ENCODE results near the gene CBLC.

Gene CBLC, protein sequence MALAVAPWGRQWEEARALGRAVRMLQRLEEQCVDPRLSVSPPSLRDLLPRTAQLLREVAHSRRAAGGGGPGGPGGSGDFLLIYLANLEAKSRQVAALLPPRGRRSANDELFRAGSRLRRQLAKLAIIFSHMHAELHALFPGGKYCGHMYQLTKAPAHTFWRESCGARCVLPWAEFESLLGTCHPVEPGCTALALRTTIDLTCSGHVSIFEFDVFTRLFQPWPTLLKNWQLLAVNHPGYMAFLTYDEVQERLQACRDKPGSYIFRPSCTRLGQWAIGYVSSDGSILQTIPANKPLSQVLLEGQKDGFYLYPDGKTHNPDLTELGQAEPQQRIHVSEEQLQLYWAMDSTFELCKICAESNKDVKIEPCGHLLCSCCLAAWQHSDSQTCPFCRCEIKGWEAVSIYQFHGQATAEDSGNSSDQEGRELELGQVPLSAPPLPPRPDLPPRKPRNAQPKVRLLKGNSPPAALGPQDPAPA

DNA sequence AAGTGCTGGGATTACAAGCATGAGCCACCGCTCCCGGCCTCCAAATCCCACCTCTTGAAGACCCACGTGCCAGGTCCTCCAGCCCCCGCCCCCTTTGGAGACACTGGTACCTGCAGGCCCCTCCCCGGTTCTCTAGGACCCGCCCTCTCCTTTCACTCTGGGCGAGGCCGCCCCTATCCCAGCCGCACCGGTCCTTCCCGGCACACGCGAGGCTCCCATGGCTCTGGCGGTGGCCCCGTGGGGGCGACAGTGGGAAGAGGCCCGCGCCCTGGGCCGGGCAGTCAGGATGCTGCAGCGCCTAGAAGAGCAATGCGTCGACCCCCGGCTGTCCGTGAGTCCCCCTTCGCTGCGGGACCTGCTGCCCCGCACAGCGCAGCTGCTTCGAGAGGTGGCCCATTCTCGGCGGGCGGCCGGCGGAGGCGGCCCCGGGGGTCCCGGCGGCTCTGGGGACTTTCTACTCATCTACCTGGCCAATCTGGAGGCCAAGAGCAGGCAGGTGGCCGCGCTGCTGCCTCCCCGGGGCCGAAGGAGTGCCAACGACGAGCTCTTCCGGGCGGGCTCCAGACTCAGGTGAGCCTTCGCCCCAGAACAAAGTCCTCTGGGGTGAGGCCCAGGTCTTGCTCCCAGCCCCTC, at the start of gene CBLC:
CBLC (plus strand) TSS at position 176 of the 633 bp plus-strand sequence; CDS start at position 218, 42 bp downstream.
- DNase-seq: no peak

DNA sequence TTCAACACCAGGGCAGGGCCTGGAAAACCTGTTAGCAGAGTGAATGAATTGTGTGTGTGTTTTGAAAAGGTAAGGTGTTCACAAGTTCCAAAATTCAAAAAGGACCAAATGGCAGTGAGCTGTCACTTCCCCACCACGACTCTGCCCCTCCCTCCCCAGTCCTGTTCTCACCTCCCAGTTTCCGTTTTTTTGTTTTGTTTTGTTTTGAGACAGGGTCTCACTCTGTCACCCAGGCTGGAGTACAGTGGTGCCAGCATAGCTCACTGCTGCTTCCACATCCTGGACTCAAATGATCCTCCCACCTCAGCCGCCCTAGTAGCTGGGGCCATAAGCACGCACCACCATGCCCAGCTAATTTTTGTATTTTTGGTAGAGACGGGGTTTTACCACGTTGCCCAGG, 49.5 kb upstream of the CBLC start:
- no peak for DNase-seq

DNA sequence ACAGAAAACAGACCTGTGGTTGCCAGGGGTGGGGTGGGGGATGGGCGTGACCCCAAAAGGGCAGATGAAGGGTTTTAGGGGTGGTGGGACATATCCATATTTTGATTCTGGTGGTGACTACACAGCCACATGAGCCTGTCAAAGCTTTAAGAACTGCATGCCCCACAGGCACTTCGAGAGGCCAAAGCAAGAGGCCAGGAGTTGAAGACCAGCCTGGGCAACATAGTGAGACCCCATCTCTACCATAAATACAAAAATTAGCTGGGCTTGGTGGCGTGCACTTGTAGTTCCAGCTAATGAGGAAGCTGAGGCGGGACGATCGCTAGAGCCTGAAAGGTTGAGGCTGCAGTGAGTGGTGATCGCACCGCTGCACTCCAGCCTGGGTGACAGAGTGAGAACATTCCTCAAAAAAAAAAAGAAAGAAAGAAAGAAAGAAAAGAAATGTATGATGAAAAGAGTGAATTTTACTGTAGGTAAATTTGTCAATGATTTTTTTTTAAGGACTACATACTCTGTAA, 48.1 kb upstream of the CBLC start:
- DNase-seq: no peak

DNA sequence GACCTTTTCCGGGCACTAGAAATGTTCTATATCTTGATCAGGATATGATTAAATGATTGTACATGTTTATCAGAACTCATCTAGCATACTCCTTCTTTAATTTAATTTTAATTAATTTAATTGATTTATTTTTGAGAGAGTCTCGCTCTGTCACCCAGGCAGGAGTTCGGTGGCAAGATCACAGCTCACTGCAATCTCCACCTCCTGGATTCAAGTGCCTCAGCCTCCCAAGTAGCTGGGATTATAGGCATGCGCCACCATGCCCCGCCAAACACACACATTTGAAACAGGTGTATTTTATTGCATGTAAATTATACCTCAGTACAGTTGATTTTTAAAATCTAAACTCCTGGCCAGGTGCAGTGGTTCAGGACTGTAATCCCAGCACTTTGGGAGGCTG, 46.6 kb upstream of the CBLC start:
- no peak for DNase-seq

- DNase-seq: no peak
Measured at GRCh38 chr19:44731622-44732021, 46.1 kb upstream of the CBLC start.

DNA sequence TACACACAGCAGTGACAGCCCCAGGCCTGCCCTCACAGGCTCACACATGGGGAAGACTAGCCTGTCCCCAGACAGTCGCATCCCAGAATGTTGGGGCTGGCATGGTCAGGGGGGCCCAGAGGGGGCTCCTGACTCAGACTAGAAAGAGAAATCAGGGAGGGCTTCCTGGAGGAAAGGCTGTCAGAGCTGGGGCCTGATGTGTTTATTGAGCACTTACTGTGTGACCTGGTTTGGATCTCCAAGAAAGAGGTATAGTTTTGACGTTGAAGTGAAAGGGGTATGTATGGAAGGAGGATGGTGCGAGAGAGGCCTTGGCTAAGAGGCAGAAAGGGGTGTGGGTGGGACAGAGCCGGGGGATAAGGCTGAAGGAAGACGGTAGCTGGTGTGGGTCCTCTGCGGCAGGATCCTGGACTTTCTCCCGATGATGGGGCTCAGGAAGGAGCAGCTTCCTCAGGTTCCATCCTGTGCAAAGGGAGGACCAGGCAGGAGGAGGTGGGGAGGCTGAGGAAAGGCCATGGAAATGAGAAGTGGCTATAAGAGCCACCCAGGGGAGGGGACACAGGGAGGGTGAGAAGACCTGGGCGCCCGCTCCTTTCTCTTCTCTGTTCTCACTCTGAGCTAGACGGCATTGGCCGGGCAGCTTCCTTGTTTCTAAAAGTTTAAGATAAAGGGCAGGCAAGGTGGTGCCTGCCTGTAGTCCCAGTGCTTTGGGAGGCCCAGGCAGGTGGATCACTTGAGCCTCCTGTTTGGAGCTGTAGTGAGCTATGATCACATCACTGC, 45.3 kb upstream of the CBLC start:
- no peak for DNase-seq

- DNase-seq: no peak
Measured at GRCh38 chr19:44734357-44734756, 43.3 kb upstream of the CBLC start.

GRCh38 chr19:44735011-44735410, 42.7 kb upstream of the CBLC start:
- no peak for DNase-seq

DNA sequence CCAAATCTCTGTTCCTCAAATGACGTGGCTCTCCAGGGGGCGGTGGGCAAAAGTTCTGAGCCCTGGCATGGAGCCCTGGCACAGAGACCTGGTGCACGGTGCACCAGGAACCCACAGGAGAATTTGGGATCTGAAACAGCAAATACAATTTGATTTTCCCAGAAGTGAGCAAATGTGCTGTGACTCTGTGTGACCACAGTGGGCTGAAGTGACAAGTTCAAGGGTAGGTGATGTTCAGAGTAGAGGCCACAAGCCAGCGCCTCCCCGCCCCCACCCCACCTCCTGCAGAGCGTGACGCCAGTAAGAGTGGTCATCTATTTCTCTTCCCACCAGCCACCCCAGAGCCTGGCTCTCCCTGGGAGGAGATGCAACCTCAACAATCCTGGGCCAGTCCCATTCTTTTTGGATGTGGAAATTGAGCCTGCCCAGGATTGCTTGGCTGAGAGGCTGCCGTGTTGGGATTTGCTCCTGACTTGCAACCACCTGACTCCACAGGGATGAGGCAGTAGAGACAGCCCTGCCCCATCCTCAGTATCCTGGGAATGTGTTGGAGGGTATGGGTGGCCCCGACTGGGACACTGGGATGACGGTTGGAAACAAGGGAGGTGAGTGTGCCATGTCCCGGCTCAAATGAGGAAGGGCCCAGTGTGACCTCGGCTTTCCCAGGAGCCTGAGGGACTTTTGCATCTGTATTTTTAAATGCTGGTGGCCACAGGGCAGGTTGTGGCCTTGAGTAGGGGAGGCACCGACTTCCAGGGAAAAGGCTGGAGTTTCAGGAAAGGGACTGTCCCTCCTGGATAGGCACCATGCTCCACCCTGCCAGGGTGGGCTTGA, 40.2 kb upstream of the CBLC start:
- DNase-seq: no peak

- no peak for DNase-seq
Measured at GRCh38 chr19:44738136-44738535, 39.6 kb upstream of the CBLC start.

DNA sequence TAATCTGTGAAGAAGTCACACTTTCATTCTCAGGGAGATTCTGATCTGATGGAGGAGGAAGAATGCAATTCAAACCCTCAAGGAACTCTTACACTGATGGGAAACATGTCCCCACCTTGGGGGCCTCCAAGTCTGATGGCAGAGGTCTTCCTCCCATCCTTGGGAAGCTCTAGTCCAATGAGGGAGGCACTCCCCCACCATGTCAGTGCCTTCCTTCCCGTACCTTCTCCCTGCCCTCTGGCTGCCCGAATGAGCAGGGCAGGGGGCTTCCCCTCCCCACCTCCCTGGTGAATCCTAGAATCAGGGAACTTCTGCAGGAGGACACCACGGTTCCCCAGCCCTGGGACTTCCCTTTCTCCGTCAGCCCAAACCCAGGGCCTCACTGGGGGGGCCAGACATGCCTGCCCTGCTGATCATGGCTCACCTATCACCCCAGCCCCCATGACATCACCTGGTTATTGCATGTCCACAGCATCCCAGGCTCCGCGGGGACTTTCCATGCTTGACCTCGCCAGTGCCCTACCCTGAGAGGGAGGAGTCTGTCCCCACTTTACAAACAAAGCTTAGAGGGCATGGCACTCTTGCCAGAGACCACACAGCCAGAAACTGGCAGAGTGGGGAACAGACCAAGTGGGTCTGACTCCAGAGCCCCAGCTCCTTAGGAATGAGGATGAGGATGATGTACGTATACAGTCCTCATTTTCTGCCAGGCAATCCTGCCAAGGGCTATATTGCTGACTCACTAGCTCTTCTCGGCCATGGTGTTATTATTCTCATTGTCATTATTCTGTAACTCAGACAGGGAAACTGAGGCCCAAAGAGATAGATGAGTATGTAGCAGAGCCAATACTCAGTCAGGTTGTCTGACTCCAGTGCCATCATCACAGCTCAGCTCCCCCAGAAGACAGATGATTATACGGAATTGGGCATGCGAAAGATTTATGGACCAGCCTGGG, 38.8 kb upstream of the CBLC start:
- DNase-seq: no peak

- no peak for DNase-seq
Measured at GRCh38 chr19:44740351-44740824, 37.3 kb upstream of the CBLC start.

- no peak for DNase-seq
Measured at GRCh38 chr19:44741258-44741731, 36.4 kb upstream of the CBLC start.

DNA sequence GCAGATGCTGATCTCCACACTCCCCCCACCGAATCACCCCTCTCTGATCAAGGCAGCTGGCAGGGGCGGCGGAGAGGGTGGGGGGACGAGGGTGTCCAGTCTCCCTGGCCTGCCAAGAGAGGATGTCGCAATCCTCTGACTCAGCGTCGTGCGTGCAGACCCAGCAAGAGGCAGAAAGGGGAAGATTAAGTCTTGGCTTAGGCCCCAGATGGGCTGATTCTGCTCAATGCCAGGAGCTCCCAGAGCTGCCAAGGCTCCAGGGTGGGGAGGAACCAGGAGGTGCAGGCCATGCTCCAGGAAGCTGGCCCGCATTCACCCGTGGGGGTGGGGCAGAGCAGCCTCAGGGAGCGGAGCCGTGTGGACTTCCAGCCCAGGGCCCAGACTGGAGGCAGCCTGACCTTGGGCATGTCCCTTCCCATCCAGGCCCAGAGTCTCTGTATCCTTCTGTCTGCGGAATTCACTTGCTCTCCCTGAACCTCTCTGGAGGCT, 35.8 kb upstream of the CBLC start:
- peak; percentile 85 to 93 for DNase-seq

GRCh38 chr19:44742330-44743061, 35.2 kb upstream of the CBLC start:
- no peak for DNase-seq

DNA sequence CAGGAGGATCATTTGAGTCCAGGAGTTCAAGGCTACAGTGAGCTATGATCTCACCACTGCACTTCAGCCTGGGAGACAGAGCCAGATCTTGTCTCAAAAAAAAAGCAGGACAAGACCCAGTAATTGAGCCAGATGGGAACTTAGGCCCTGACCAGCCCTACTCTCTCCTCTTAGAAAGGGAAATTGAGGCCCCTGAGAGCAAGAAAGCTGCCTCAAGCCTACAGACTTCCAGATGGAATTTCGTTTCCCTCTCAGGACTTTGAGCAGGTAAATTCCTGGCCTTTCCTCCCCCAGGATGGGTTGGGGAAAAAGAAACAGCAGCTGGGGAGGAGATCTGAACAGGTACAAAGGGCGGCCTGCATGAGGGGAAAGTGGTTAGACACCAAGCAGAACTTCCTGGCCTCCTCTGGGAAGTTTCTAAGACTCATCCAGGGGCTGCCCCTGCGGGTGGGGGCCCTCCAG, 32.8 kb upstream of the CBLC start:
- no peak for DNase-seq

DNA sequence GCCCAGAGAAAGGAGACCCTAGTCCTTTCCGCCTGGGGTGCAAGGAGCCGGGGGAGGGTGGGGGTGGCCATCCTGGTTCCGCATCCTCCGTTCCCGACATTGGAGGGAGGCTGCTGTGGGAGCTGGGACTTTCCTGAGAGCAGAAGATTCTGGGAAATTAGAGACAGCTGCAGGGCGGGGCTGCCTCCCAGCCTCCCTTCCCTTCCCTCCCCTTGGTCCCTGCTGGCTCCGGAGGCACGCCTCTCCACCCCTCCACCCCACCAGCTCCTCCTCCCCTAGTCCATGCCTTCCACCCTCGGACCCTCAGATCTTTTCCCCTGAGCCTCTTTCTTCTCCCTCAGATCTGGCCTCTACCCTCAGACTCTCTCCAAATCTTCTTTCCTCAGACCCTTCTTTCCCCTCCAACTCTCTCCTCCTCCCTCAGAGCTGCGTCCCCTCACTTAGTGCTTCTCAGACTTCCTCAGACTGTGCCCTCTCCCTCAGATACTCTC, 32.3 kb upstream of the CBLC start:
- DNase-seq: peak in 1 of 2 experiments; percentile 72

DNA sequence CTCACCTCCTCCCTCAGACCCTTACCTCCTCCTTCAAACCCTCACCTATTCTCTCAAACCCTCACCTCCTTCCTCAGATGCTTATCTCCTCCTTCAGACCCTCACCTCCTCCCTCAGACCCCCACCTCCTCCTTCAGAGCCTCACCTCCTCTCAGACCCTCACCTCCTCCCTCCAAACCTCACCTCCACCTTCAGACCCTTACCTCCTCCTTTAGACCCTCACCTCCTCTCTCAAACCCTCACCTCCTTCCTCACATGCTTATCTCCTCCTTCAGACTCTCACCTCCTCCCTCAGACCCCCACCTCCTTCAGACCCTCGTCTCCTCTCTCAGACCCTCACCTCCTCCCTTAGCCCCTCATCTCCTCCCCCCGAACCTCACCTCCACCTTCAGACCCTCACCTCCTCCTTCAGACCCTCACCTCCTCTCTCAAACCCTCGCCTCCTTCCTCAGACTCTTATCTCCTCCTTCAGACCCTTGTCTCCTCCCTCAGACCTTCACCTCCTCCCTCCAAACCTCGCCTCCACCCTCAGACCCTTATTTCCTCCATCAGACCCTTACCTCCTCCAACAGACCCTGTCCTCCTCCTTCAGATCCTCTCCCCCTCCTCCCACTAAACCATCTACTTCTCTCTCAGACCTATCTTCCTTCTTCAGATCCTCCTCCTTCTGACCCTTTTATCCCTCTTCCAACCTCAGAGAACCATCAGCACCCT, 31.6 kb upstream of the CBLC start:
- DNase-seq: no peak

GRCh38 chr19:44746616-44746945, 31.1 kb upstream of the CBLC start:
- DNase-seq: no peak

All from SW 1271 (cell line).